Measurements from ENCODE around the gene GRPEL1. TPM values are rescaled to one million over a fixed set of nuclear protein-coding genes. Genes with fewer than 3 reads are reported as not detected.
A peak's percentile ranks its signal among the peaks of the same experiment; 100 is the strongest.

Gene GRPEL1
- total and polyA plus RNA-seq, 2 experiments from 2014 or later: 27.4 to 112 TPM

GRCh38 chr4:7041801-7042502 lies 25.9 kb downstream of the GRPEL1 start:
- Mint-ChIP-seq H3K9me3 (no peaks in the 10 kb centered on the region; the same call in 1 of the 3 replicates), H3K4me1 (peaks cover 37% of the 10 kb centered on the region), H3K27me3 (ENCODE audit: insufficient read depth, low read depth, poor library complexity) (peaks cover 28% of the 10 kb centered on the region), H3K27ac (no peak overlapping the region), H3K4me3 (peak overlapping the region; percentile 85), H3K36me3 (ENCODE audit: low read depth) (no peaks in the 10 kb centered on the region; the same call in 2 of the 3 replicates)
- H3K4me1 ChIP-seq (ENCODE audit: insufficient read depth): peaks cover 9% of the 10 kb centered on the region; the same call in 1 of the 2 replicates
- H3K79me2 ChIP-seq (replicated peaks; ENCODE audit: insufficient read depth): peaks cover 32% of the 10 kb centered on the region
- H3K36me3 ChIP-seq (ENCODE audit: insufficient read depth): no peaks in the 10 kb centered on the region
- H3K27ac ChIP-seq (ENCODE audit: low read depth): no peak overlapping the region
- H3K27me3 ChIP-seq (ENCODE audit: insufficient read depth): peaks cover 32% of the 10 kb centered on the region
- H2AFZ ChIP-seq: peak overlapping the region; percentile 97
- H3F3A ChIP-seq (replicated peaks; ENCODE audit: low read depth): 0 out of 2 replicates have a peak, but pooled peaks cover 3% of the 10 kb centered on the region
- peak; percentile 1; the same call in 2 of the 3 replicates for ATAC-seq
- no peaks in the 10 kb centered on the region for H3K9me2 ChIP-seq (ENCODE audit: insufficient read depth)
- H3K4me2 ChIP-seq: peak overlapping the region; percentile 93
- no peak for DNase-seq (ENCODE audit: low spot score)
- peaks cover 28% of the 10 kb centered on the region for H4K20me1 ChIP-seq (replicated peaks; ENCODE audit: insufficient read depth)
- no peak for TF ChIP-seq NANOG (IDR thresholded peaks at IDR 0.05; ENCODE audit: borderline replicate concordance)
- no peak for TF ChIP-seq CREB1 (CRISPR knock-in tag; IDR thresholded peaks at IDR 0.05; ENCODE audit: low read depth)
- TF ChIP-seq ZNF114 (CRISPR knock-in tag; IDR thresholded peaks at IDR 0.05): no peak
- TF ChIP-seq, protein P1, sequence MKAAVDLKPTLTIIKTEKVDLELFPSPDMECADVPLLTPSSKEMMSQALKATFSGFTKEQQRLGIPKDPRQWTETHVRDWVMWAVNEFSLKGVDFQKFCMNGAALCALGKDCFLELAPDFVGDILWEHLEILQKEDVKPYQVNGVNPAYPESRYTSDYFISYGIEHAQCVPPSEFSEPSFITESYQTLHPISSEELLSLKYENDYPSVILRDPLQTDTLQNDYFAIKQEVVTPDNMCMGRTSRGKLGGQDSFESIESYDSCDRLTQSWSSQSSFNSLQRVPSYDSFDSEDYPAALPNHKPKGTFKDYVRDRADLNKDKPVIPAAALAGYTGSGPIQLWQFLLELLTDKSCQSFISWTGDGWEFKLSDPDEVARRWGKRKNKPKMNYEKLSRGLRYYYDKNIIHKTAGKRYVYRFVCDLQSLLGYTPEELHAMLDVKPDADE (IDR thresholded peaks at IDR 0.05): no peak
- no peak for TF ChIP-seq STAT1 (IDR thresholded peaks at IDR 0.05; ENCODE audit: unreplicated experiment)
- no peak for TF ChIP-seq ZNF462 (CRISPR knock-in tag; IDR thresholded peaks at IDR 0.05)
- no peak for TF ChIP-seq EZH2 (IDR thresholded peaks at IDR 0.05; ENCODE audit: low read depth, unreplicated experiment)
- no peak for TF ChIP-seq EZH2phosphoT487 (IDR thresholded peaks at IDR 0.05; ENCODE audit: unreplicated experiment)
- TF ChIP-seq JUNB (IDR thresholded peaks at IDR 0.05; ENCODE audit: unreplicated experiment): no peak
- no peak for TF ChIP-seq ZNF331 (CRISPR knock-in tag; IDR thresholded peaks at IDR 0.05; ENCODE audit: low read depth)
- TF ChIP-seq POLR2AphosphoS5 (IDR thresholded peaks at IDR 0.05; ENCODE audit: low read depth): no peak
- TF ChIP-seq CTCF (conservative IDR thresholded peaks at IDR 0.05; ENCODE audit: low read depth in 2 of 2): no peak
- TF ChIP-seq, protein P2, sequence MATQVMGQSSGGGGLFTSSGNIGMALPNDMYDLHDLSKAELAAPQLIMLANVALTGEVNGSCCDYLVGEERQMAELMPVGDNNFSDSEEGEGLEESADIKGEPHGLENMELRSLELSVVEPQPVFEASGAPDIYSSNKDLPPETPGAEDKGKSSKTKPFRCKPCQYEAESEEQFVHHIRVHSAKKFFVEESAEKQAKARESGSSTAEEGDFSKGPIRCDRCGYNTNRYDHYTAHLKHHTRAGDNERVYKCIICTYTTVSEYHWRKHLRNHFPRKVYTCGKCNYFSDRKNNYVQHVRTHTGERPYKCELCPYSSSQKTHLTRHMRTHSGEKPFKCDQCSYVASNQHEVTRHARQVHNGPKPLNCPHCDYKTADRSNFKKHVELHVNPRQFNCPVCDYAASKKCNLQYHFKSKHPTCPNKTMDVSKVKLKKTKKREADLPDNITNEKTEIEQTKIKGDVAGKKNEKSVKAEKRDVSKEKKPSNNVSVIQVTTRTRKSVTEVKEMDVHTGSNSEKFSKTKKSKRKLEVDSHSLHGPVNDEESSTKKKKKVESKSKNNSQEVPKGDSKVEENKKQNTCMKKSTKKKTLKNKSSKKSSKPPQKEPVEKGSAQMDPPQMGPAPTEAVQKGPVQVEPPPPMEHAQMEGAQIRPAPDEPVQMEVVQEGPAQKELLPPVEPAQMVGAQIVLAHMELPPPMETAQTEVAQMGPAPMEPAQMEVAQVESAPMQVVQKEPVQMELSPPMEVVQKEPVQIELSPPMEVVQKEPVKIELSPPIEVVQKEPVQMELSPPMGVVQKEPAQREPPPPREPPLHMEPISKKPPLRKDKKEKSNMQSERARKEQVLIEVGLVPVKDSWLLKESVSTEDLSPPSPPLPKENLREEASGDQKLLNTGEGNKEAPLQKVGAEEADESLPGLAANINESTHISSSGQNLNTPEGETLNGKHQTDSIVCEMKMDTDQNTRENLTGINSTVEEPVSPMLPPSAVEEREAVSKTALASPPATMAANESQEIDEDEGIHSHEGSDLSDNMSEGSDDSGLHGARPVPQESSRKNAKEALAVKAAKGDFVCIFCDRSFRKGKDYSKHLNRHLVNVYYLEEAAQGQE (IDR thresholded peaks at IDR 0.05; ENCODE audit: unreplicated experiment): no peak
- peak overlapping the region; percentile 83 for H3K4me3 ChIP-seq
